Trophoblast cell (in vitro differentiated cells and primary cell): Measurements from ENCODE around the gene MYOC.

ENCODE experiments used
- DNase-seq, 2 donors: peaks; one replicate each; pipeline ENCODE4 v3.0.0-alpha.2; 2016
- H2AFZ ChIP-seq: 2 replicates; pipeline ENCODE4 v1.6.1; 2013; ENCODE audit warnings: low read length, moderate library complexity, mild to moderate bottlenecking; ENCODE audit not compliant: insufficient read depth, poor library complexity
- H2AK5ac ChIP-seq: 2 replicates; pipeline ENCODE4 v1.6.1; 2013; ENCODE audit warnings: mild to moderate bottlenecking, low read length
- H2BK120ac ChIP-seq: 2 replicates; pipeline ENCODE4 v1.6.1; 2013; ENCODE audit warnings: low read length, mild to moderate bottlenecking, moderate library complexity; ENCODE audit not compliant: insufficient read depth, poor library complexity
- H2BK12ac ChIP-seq: 2 replicates; pipeline ENCODE4 v1.6.1; 2013; ENCODE audit warnings: mild to moderate bottlenecking, low read length, moderate library complexity
- H2BK5ac ChIP-seq: 2 replicates; pipeline ENCODE4 v1.6.1; 2013; ENCODE audit warnings: low read length, low read depth, moderate library complexity, mild to moderate bottlenecking; ENCODE audit not compliant: poor library complexity
- H3K14ac ChIP-seq: 2 replicates; pipeline ENCODE4 v1.6.1; 2013; ENCODE audit warnings: mild to moderate bottlenecking, low read length
- H3K18ac ChIP-seq: 2 replicates; pipeline ENCODE4 v1.6.1; 2013; ENCODE audit warnings: mild to moderate bottlenecking, low read length
- H3K23ac ChIP-seq: 2 replicates; pipeline ENCODE4 v1.6.1; 2013; ENCODE audit warnings: low read length
- H3K27ac ChIP-seq: 2 replicates; pipeline ENCODE4 v1.5.1; 2013; ENCODE audit warnings: low read depth, mild to moderate bottlenecking, inconsistent platforms, low read length, moderate library complexity
- H3K27me3 ChIP-seq: 2 replicates; pipeline ENCODE4 v1.6.1; 2013; ENCODE audit warnings: inconsistent platforms, mild to moderate bottlenecking, low read length, moderate library complexity; ENCODE audit not compliant: insufficient read depth
- H3K36me3 ChIP-seq, 2 experiments: 1 replicate in 1 of 2; 2 replicates in 1 of 2; pipeline ENCODE4 v1.6.1; 2013; ENCODE audit warnings: low read length in 2 of 2, mild to moderate bottlenecking in 2 of 2, moderate library complexity in 1 of 2; ENCODE audit not compliant: insufficient read depth in 2 of 2, control insufficient read depth in 1 of 2
- H3K4ac ChIP-seq: 2 replicates; pipeline ENCODE4 v1.6.1; 2013; ENCODE audit warnings: low read depth, mild to moderate bottlenecking, low read length, moderate library complexity
- H3K4me1 ChIP-seq, 2 experiments: 1 replicate in 1 of 2; 2 replicates in 1 of 2; pipeline ENCODE4 v1.6.1; 2013; ENCODE audit warnings: low read length in 2 of 2, mild to moderate bottlenecking in 2 of 2, moderate library complexity in 1 of 2; ENCODE audit not compliant: insufficient read depth in 2 of 2, control insufficient read depth in 1 of 2
- H3K4me2 ChIP-seq: 2 replicates; pipeline ENCODE4 v1.6.1; 2013; ENCODE audit warnings: inconsistent platforms, mild to moderate bottlenecking, low read length, moderate library complexity
- H3K4me3 ChIP-seq: 2 replicates; pipeline ENCODE4 v1.5.1; 2013; ENCODE audit warnings: mild to moderate bottlenecking, low read depth, low read length, inconsistent platforms
- H3K79me1 ChIP-seq: one replicate; pipeline ENCODE4 v1.6.1; 2013; ENCODE audit warnings: low read length
- H3K79me2 ChIP-seq: 2 replicates; pipeline ENCODE4 v1.6.1; 2013; ENCODE audit warnings: low read length, mild to moderate bottlenecking; ENCODE audit not compliant: control insufficient read depth, insufficient read depth, poor library complexity
- H3K9ac ChIP-seq: 2 replicates; pipeline ENCODE4 v1.6.1; 2013; ENCODE audit warnings: mild to moderate bottlenecking, low read length
- H3K9me3 ChIP-seq: 2 replicates; pipeline ENCODE4 v1.6.1; 2013; ENCODE audit warnings: low read depth, mild to moderate bottlenecking, control low read depth, inconsistent platforms, low read length; ENCODE audit not compliant: insufficient read depth
- H4K12ac ChIP-seq: 2 replicates; pipeline ENCODE4 v1.6.1; 2013; ENCODE audit warnings: low read depth, mild to moderate bottlenecking, low read length, moderate library complexity
- H4K8ac ChIP-seq: 2 replicates; pipeline ENCODE4 v1.6.1; 2013; ENCODE audit warnings: low read depth, mild to moderate bottlenecking, low read length, moderate library complexity
- H4K91ac ChIP-seq: one replicate; pipeline ENCODE4 v1.6.1; 2013; ENCODE audit warnings: low read depth, mild to moderate bottlenecking, low read length, moderate library complexity
- WGBS: extraction: QIAGEN DNeasy Blood & Tissue Kit; methylation state at CpG from one replicate; pipeline ENCODE4 v1.1.7; 2013; ENCODE audit warnings: missing lambda C conversion rate; ENCODE audit not compliant: insufficient read length, insufficient coverage; ENCODE audit errors: extremely low coverage; 5-methylcytosine and 5-hydroxymethylcytosine counted together

The MYOC gene

GRCh38 chr1:171625225-171625624 lies 27.3 kb downstream of the MYOC start:
- Histone ChIP-seq H3K27ac (no peak overlapping the region), H3K79me1 (no peaks in the 10 kb centered on the region), H2AK5ac (no peak overlapping the region), H2AFZ (no peak overlapping the region), H3K36me3 (no peaks in the 10 kb centered on the region), H2BK5ac (no peak overlapping the region), H2BK120ac (no peak overlapping the region), H3K9ac (no peak overlapping the region), H3K18ac (no peak overlapping the region), H3K4me1 (no peaks in the 10 kb centered on the region), H3K4ac (no peak overlapping the region), H4K12ac (no peak overlapping the region), H3K23ac (no peak overlapping the region), H3K27me3 (no peaks in the 10 kb centered on the region), H3K4me2 (no peak overlapping the region), H3K4me3 (no peak overlapping the region), H4K91ac (no peak overlapping the region), H3K9me3 (peaks cover 2% of the 10 kb centered on the region), H4K8ac (no peak overlapping the region), H3K79me2 (no peaks in the 10 kb centered on the region), H2BK12ac (no peak overlapping the region), H3K14ac (no peak overlapping the region)
- no peak for DNase-seq
- WGBS: no CpG with 5 or more reads among the region's 1 CpG

GRCh38 chr1:171623651-171624331 lies 28.7 kb downstream of the MYOC start:
- Histone ChIP-seq H3K9me3 (peaks cover 2% of the 10 kb centered on the region), H3K36me3 (no peaks in the 10 kb centered on the region), H3K79me2 (no peaks in the 10 kb centered on the region), H4K8ac (no peak overlapping the region), H3K23ac (no peak overlapping the region), H3K27ac (no peak overlapping the region), H3K14ac (no peak overlapping the region), H3K4me3 (no peak overlapping the region), H4K91ac (no peak overlapping the region), H3K18ac (no peak overlapping the region), H2BK5ac (no peak overlapping the region), H4K12ac (no peak overlapping the region), H2BK120ac (no peak overlapping the region), H2AK5ac (no peak overlapping the region), H3K4me2 (no peak overlapping the region), H2BK12ac (no peak overlapping the region), H3K79me1 (no peaks in the 10 kb centered on the region), H3K9ac (no peak overlapping the region), H2AFZ (no peak overlapping the region), H3K27me3 (no peaks in the 10 kb centered on the region), H3K4me1 (no peaks in the 10 kb centered on the region), H3K4ac (no peak overlapping the region)
- DNase-seq: no peak
- WGBS: no CpG with 5 or more reads among the region's 9 CpGs

GRCh38 chr1:171622152-171622462 lies 30.4 kb downstream of the MYOC start, which contains the start of gene MYOCOS:
Gene MYOCOS (plus strand): TSS chr1:171622243. CDS start chr1:171623884, 1,641 bp downstream.
- no CpG with 5 or more reads among the region's 7 CpGs for WGBS

GRCh38 chr1:171616586-171616985 lies 35.9 kb downstream of the MYOC start:
- H3K27me3 ChIP-seq: no peaks in the 10 kb centered on the region
- no peak overlapping the region for H3K23ac ChIP-seq
- H3K79me2 ChIP-seq: no peaks in the 10 kb centered on the region
- H3K4ac ChIP-seq: no peak overlapping the region
- H3K79me1 ChIP-seq: no peaks in the 10 kb centered on the region
- H3K9me3 ChIP-seq: no peaks in the 10 kb centered on the region
- no peak overlapping the region for H3K27ac ChIP-seq
- no peaks in the 10 kb centered on the region for H3K36me3 ChIP-seq
- H4K91ac ChIP-seq: no peak overlapping the region
- H3K4me3 ChIP-seq: no peak overlapping the region
- DNase-seq: no peak
- H3K4me2 ChIP-seq: no peak overlapping the region
- H3K14ac ChIP-seq: no peak overlapping the region
- H2BK120ac ChIP-seq: no peak overlapping the region
- H2BK12ac ChIP-seq: no peak overlapping the region
- WGBS: no CpG with 5 or more reads among the region's 2 CpGs
- H3K18ac ChIP-seq: no peak overlapping the region
- H2BK5ac ChIP-seq: no peak overlapping the region
- H4K12ac ChIP-seq: no peak overlapping the region
- no peaks in the 10 kb centered on the region for H3K4me1 ChIP-seq
- no peak overlapping the region for H2AK5ac ChIP-seq
- no peak overlapping the region for H2AFZ ChIP-seq
- H3K9ac ChIP-seq: no peak overlapping the region
- no peak overlapping the region for H4K8ac ChIP-seq

More at GRCh38 chr1:171622152-171622462, 30.4 kb downstream of the MYOC start, which contains the start of gene MYOCOS:
- Histone ChIP-seq H4K12ac (no peak within 1 kb of the TSS), H4K91ac (no peak within 1 kb of the TSS), H3K4me1 (no peaks in the 10 kb centered on the region), H3K79me2 (no peaks in the 10 kb centered on the region), H2BK12ac (no peak within 1 kb of the TSS), H3K9me3 (no peaks in the 10 kb centered on the region), H3K9ac (no peak within 1 kb of the TSS), H2BK120ac (no peak within 1 kb of the TSS), H3K4me3 (no peak within 1 kb of the TSS), H2AFZ (no peak within 1 kb of the TSS), H3K23ac (no peak within 1 kb of the TSS), H3K79me1 (no peaks in the 10 kb centered on the region), H3K4ac (no peak within 1 kb of the TSS), H3K14ac (no peak within 1 kb of the TSS), H2AK5ac (no peak within 1 kb of the TSS), H3K27ac (no peak within 1 kb of the TSS), H3K27me3 (no peaks in the 10 kb centered on the region), H2BK5ac (no peak within 1 kb of the TSS), H3K36me3 (no peaks in the 10 kb centered on the region), H3K4me2 (no peak within 1 kb of the TSS), H4K8ac (no peak within 1 kb of the TSS), H3K18ac (no peak within 1 kb of the TSS)
- DNase-seq: no peak
